Liver (tissue), 9 donors: Measurements from ENCODE around the gene NPW. TPM values are rescaled to one million over a fixed set of nuclear protein-coding genes. Genes with fewer than 3 reads are reported as not detected.

Source experiments
- DNase-seq: peaks from one replicate; pipeline ENCODE4 v3.0.0-alpha.2; 2017; ENCODE audit warnings: low spot score
- H3K27ac ChIP-seq, 2 donors: one replicate each; pipeline ENCODE4 v1.7.0; 2013; ENCODE audit warnings: inconsistent platforms in 2 of 2, low read length in 2 of 2, control low read depth in 1 of 2, low read depth in 1 of 2, mild to moderate bottlenecking in 1 of 2
- H3K27me3 ChIP-seq, 4 donors: one replicate each; pipeline versions ENCODE4 v1.6.1 to v1.7.0; 2013; ENCODE audit warnings: low read length in 3 of 4, inconsistent platforms in 1 of 4, mild to moderate bottlenecking in 1 of 4, moderate library complexity in 1 of 4; ENCODE audit not compliant: control insufficient read depth in 4 of 4, insufficient read depth in 4 of 4
- H3K36me3 ChIP-seq, 4 donors: one replicate each; pipeline versions ENCODE4 v1.6.1 to v1.7.0; 2013; ENCODE audit warnings: low read length in 3 of 4, mild to moderate bottlenecking in 3 of 4, low read depth in 1 of 4, moderate library complexity in 1 of 4; ENCODE audit not compliant: control insufficient read depth in 4 of 4, insufficient read depth in 3 of 4
- H3K4me1 ChIP-seq, 4 donors: one replicate each; pipeline versions ENCODE4 v1.6.1 to v1.7.0; 2013; ENCODE audit warnings: low read length in 3 of 4, mild to moderate bottlenecking in 3 of 4, moderate library complexity in 1 of 4; ENCODE audit not compliant: control insufficient read depth in 4 of 4, insufficient read depth in 4 of 4
- H3K4me3 ChIP-seq, 3 donors: one replicate each; pipeline versions ENCODE4 v1.6.1 to v1.7.0; 2013; ENCODE audit warnings: low read length in 3 of 3, control low read depth in 1 of 3, low read depth in 1 of 3, mild to moderate bottlenecking in 1 of 3
- H3K9ac ChIP-seq, 2 donors: one replicate each; pipeline ENCODE4 v1.7.0; 2013; ENCODE audit warnings: low read length in 2 of 2, mild to moderate bottlenecking in 2 of 2, moderate library complexity in 2 of 2, control low read depth in 1 of 2, low read depth in 1 of 2
- H3K9me3 ChIP-seq, 4 donors: one replicate each; pipeline versions ENCODE4 v1.6.1 to v1.7.0; 2013; ENCODE audit warnings: low read length in 3 of 4; ENCODE audit not compliant: control insufficient read depth in 4 of 4
- ATF3 ChIP-seq: IDR thresholded peaks from 2 replicates; pipeline ENCODE4 v1.6.1; 2016; ENCODE audit warnings: antibody characterized with exemption
- CTCF ChIP-seq: fragments of 150-350 bp; IDR thresholded peaks from 2 replicates; pipeline ENCODE4 v1.5.1; 2017; ENCODE audit warnings: improper control_type of control experiment, low read depth, low read length; ENCODE audit not compliant: missing input control
- EGR1 ChIP-seq, 2 donors: IDR thresholded peaks; 2 replicates each; pipeline ENCODE4 v1.6.1; 2016 to 2018; ENCODE audit warnings: antibody characterized with exemption in 2 of 2, low read depth in 2 of 2
- FOXA1 ChIP-seq: IDR thresholded peaks from 2 replicates; pipeline ENCODE4 v1.6.1; 2016; ENCODE audit warnings: antibody characterized with exemption
- FOXA2 ChIP-seq: IDR thresholded peaks from 2 replicates; pipeline ENCODE4 v1.6.1; 2016; ENCODE audit warnings: antibody characterized with exemption
- GABPA ChIP-seq, 2 donors: IDR thresholded peaks in 1 of 2; conservative IDR thresholded peaks in 1 of 2; 2 replicates each; pipeline ENCODE4 v1.6.1; 2016; ENCODE audit warnings: antibody characterized with exemption in 2 of 2, mild to moderate bottlenecking in 1 of 2, moderate library complexity in 1 of 2
- HNF4A ChIP-seq, 2 donors: conservative IDR thresholded peaks; 2 replicates each; pipeline ENCODE4 v1.6.1; 2016; ENCODE audit warnings: antibody characterized with exemption in 2 of 2, mild to moderate bottlenecking in 2 of 2
- HNF4G ChIP-seq: IDR thresholded peaks from 2 replicates; pipeline ENCODE4 v1.6.1; 2016; ENCODE audit warnings: antibody characterized with exemption
- JUND ChIP-seq, 2 donors: IDR thresholded peaks; 2 replicates each; pipeline ENCODE4 v1.6.1; 2016; ENCODE audit warnings: antibody characterized with exemption in 2 of 2
- MAX ChIP-seq: IDR thresholded peaks from 2 replicates; pipeline ENCODE4 v1.6.1; 2016; ENCODE audit warnings: antibody characterized with exemption
- NR2F2 ChIP-seq: IDR thresholded peaks from 2 replicates; pipeline ENCODE4 v1.6.1; 2016; ENCODE audit warnings: antibody characterized with exemption
- RAD21 ChIP-seq, 2 donors: IDR thresholded peaks; 2 replicates each; pipeline ENCODE4 v1.6.1; 2016; ENCODE audit warnings: antibody characterized with exemption in 2 of 2, mild to moderate bottlenecking in 2 of 2
- REST ChIP-seq: IDR thresholded peaks from 2 replicates; pipeline ENCODE4 v1.6.1; 2016; ENCODE audit warnings: antibody characterized with exemption, mild to moderate bottlenecking
- RXRA ChIP-seq, 2 donors: IDR thresholded peaks; 2 replicates each; pipeline ENCODE4 v1.6.1; 2017 to 2018; ENCODE audit warnings: antibody characterized with exemption in 2 of 2, mild to moderate bottlenecking in 1 of 2
- SP1 ChIP-seq: IDR thresholded peaks from 2 replicates; pipeline ENCODE4 v1.6.1; 2018; ENCODE audit warnings: antibody characterized with exemption, mild to moderate bottlenecking
- TAF1 ChIP-seq: conservative IDR thresholded peaks from 2 replicates; pipeline ENCODE4 v1.6.1; 2016; ENCODE audit warnings: antibody characterized with exemption, mild to moderate bottlenecking
- YY1 ChIP-seq: IDR thresholded peaks from 2 replicates; pipeline ENCODE4 v1.6.1; 2016; ENCODE audit warnings: antibody characterized with exemption, mild to moderate bottlenecking
- ZBTB33 ChIP-seq: IDR thresholded peaks from 2 replicates; pipeline ENCODE4 v1.6.1; 2016; ENCODE audit warnings: antibody characterized with exemption
- WGBS: extraction: QIAGEN DNeasy Blood & Tissue Kit; methylation state at CpG from one replicate; pipeline ENCODE4 v1.1.7; 2013; 5-methylcytosine and 5-hydroxymethylcytosine counted together
- polyA plus RNA-seq, 2 donors: library from polyadenylated mRNA; stranded (reverse) in 1 of 2; unstranded in 1 of 2; fragments of 200-250 nt in 1 of 2; fragments of >200 nt in 1 of 2; fragmentation: Nextera tagmentation in 1 of 2; extraction: Ambion mirVana in 1 of 2; gene quantifications; one replicate each; pipeline versions ENCODE4 v1.2.1 to v1.2.3, GENCODE V29; 2013 to 2015
- total RNA-seq, 2 donors: library from RNA; depleted of rRNA; stranded (reverse); fragments of >200 nt; gene quantifications; one replicate each; pipeline ENCODE4 v1.2.3, GENCODE V29; 2014
- donor health status: healthy.
- donor health status: healthy.
- donor health status: healthy.
- donor health status: healthy.
- donor health status: healthy.

NPW gene
- total and polyA plus RNA-seq, 4 donors, result 1.3 to 20.6 (median 9.1) TPM

- no peaks in the 10 kb centered on the region for H3K9me3 ChIP-seq
- WGBS, result 95% methylated on average over 18 of the region's 18 CpGs
- H3K9ac ChIP-seq, result no peak overlapping the region
- H3K4me3 ChIP-seq, result no peak overlapping the region
- no peak for DNase-seq
- H3K36me3 ChIP-seq, result peaks cover 9 to 57% (median 20%) of the 10 kb centered on the region in 4 donors
- TF ChIP-seq CTCF (no peak), EGR1 (IDR thresholded peaks at IDR 0.05; ENCODE audit: low read depth in 2 of 2) (no peak), GABPA (IDR thresholded peaks at IDR 0.05 in 1 of 2, conservative IDR thresholded peaks at IDR 0.05 in 1 of 2) (no peak), ZBTB33 (no peak), FOXA1 (no peak), HNF4G (no peak), REST (no peak), RAD21 (IDR thresholded peaks at IDR 0.05) (no peak), MAX (no peak), RXRA (IDR thresholded peaks at IDR 0.05) (no peak), FOXA2 (no peak), HNF4A (conservative IDR thresholded peaks at IDR 0.05) (no peak), NR2F2 (no peak), SP1 (no peak), ATF3 (no peak), YY1 (no peak), JUND (IDR thresholded peaks at IDR 0.05) (no peak), TAF1 (no peak)
- no peaks in the 10 kb centered on the region for H3K27me3 ChIP-seq
- H3K27ac ChIP-seq, result no peak overlapping the region
- peaks cover 0 to 7% (median 4%) of the 10 kb centered on the region in 4 donors for H3K4me1 ChIP-seq
Observed at GRCh38 chr16:2061023-2061422, 41.4 kb downstream of the NPW start.
